IPS-18c (cell line): Measurements from ENCODE around the gene ANTXR2.

Experiments
- H3K4me3 ChIP-seq: 2 replicates; pipeline ENCODE4 v1.7.0; 2013; ENCODE audit warnings: low read depth, mild to moderate bottlenecking, low read length, moderate library complexity; ENCODE audit not compliant: insufficient read depth
- H3K9me3 ChIP-seq: one replicate; pipeline ENCODE4 v1.6.1; 2013; ENCODE audit warnings: mild to moderate bottlenecking, low read length, moderate library complexity; ENCODE audit not compliant: control insufficient read depth, insufficient read depth

Gene ANTXR2

GRCh38 chr4:79881407-79881806, 191.6 kb downstream of the ANTXR2 start:
- peaks cover 3% of the 10 kb centered on the region for H3K9me3 ChIP-seq
- no peak overlapping the region for H3K4me3 ChIP-seq

- H3K4me3 ChIP-seq, result no peak overlapping the region
- peaks cover 3% of the 10 kb centered on the region for H3K9me3 ChIP-seq
Measured at GRCh38 chr4:79877511-79877910, 195.5 kb downstream of the ANTXR2 start.

GRCh38 chr4:79875344-79875899, 197.6 kb downstream of the ANTXR2 start:
- no peak overlapping the region for H3K4me3 ChIP-seq
- H3K9me3 ChIP-seq, result peaks cover 3% of the 10 kb centered on the region

- H3K9me3 ChIP-seq, result peaks cover 3% of the 10 kb centered on the region
- H3K4me3 ChIP-seq, result no peak overlapping the region
Measured at GRCh38 chr4:79874197-79874596, 198.8 kb downstream of the ANTXR2 start.

GRCh38 chr4:79872738-79873137, 200.3 kb downstream of the ANTXR2 start:
- Histone ChIP-seq H3K9me3 (peaks cover 2% of the 10 kb centered on the region), H3K4me3 (no peak overlapping the region)

GRCh38 chr4:79871961-79872360, 201.1 kb downstream of the ANTXR2 start:
- no peaks in the 10 kb centered on the region for H3K9me3 ChIP-seq
- H3K4me3 ChIP-seq, result no peak overlapping the region

- Histone ChIP-seq H3K9me3 (no peaks in the 10 kb centered on the region), H3K4me3 (no peak overlapping the region)
Measured at GRCh38 chr4:79869597-79870237, 203.3 kb downstream of the ANTXR2 start.

GRCh38 chr4:79865201-79865597, 207.8 kb downstream of the ANTXR2 start:
- H3K9me3 ChIP-seq, result no peaks in the 10 kb centered on the region
- no peak overlapping the region for H3K4me3 ChIP-seq

GRCh38 chr4:79864500-79865200, 208.4 kb downstream of the ANTXR2 start:
- no peak overlapping the region for H3K4me3 ChIP-seq

GRCh38 chr4:79863333-79863732, 209.7 kb downstream of the ANTXR2 start:
- H3K9me3 ChIP-seq, result no peaks in the 10 kb centered on the region

More at GRCh38 chr4:79864500-79865200, 208.4 kb downstream of the ANTXR2 start:
- no peaks in the 10 kb centered on the region for H3K9me3 ChIP-seq

GRCh38 chr4:79862821-79863220, 210.2 kb downstream of the ANTXR2 start:
- Histone ChIP-seq H3K9me3 (no peaks in the 10 kb centered on the region), H3K4me3 (no peak overlapping the region)

More at GRCh38 chr4:79863333-79863732, 209.7 kb downstream of the ANTXR2 start:
- H3K4me3 ChIP-seq, result no peak overlapping the region

- Histone ChIP-seq H3K9me3 (no peaks in the 10 kb centered on the region), H3K4me3 (no peak overlapping the region)
Measured at GRCh38 chr4:79857811-79858210, 215.2 kb downstream of the ANTXR2 start.

GRCh38 chr4:79856196-79856595, 216.8 kb downstream of the ANTXR2 start:
- H3K9me3 ChIP-seq, result no peaks in the 10 kb centered on the region

GRCh38 chr4:79854856-79855502, 218.1 kb downstream of the ANTXR2 start:
- H3K4me3 ChIP-seq, result no peak overlapping the region
- no peaks in the 10 kb centered on the region for H3K9me3 ChIP-seq

More at GRCh38 chr4:79856196-79856595, 216.8 kb downstream of the ANTXR2 start:
- no peak overlapping the region for H3K4me3 ChIP-seq

GRCh38 chr4:79852305-79852730, 220.7 kb downstream of the ANTXR2 start:
- Histone ChIP-seq H3K9me3 (no peaks in the 10 kb centered on the region), H3K4me3 (no peak overlapping the region)

GRCh38 chr4:79851625-79852304, 221.3 kb downstream of the ANTXR2 start:
- no peaks in the 10 kb centered on the region for H3K9me3 ChIP-seq
- no peak overlapping the region for H3K4me3 ChIP-seq
